GM06990 (cell line): ENCODE measurements around the gene CLSTN2.

Experiments used
- DNase-seq: peaks from one replicate; pipeline ENCODE4 v3.0.0-alpha.2; 2011; ENCODE audit not compliant: insufficient read length; ENCODE audit errors: extremely low read depth
- H3K27me3 ChIP-seq: replicated peaks from 2 replicates; pipeline ENCODE4 v1.6.0; 2011; ENCODE audit warnings: low read length; ENCODE audit not compliant: control insufficient read depth, insufficient read depth
- H3K36me3 ChIP-seq: 2 replicates; pipeline ENCODE4 v1.5.1; 2011; ENCODE audit warnings: low read length; ENCODE audit not compliant: control insufficient read depth, insufficient read depth
- H3K4me3 ChIP-seq: replicated peaks from 2 replicates; pipeline ENCODE4 v1.5.1; 2011; ENCODE audit warnings: low read depth, mild to moderate bottlenecking, control low read depth, low read length
- CTCF ChIP-seq: IDR thresholded peaks from 2 replicates; pipeline ENCODE4 v1.5.1; 2011; ENCODE audit warnings: low read length, control low read depth, mild to moderate bottlenecking, inconsistent platforms; ENCODE audit not compliant: insufficient read depth, poor library complexity, severe bottlenecking

CLSTN2 gene

GRCh38 chr3:140334132-140334929 lies 399.3 kb downstream of the CLSTN2 start:
- TF ChIP-seq CTCF, result no peak
- DNase-seq, result no peak
- no peaks in the 10 kb centered on the region for H3K27me3 ChIP-seq

GRCh38 chr3:140336465-140336864 lies 401.5 kb downstream of the CLSTN2 start:
- no peaks in the 10 kb centered on the region for H3K36me3 ChIP-seq
- no peak for TF ChIP-seq CTCF
- no peak for DNase-seq

More at GRCh38 chr3:140334132-140334929, 399.3 kb downstream of the CLSTN2 start:
- Histone ChIP-seq H3K4me3 (no peak overlapping the region), H3K36me3 (no peaks in the 10 kb centered on the region)

GRCh38 chr3:140338916-140339315 lies 403.9 kb downstream of the CLSTN2 start:
- no peak for TF ChIP-seq CTCF

More at GRCh38 chr3:140336465-140336864, 401.5 kb downstream of the CLSTN2 start:
- no peak overlapping the region for H3K4me3 ChIP-seq
- H3K27me3 ChIP-seq, result no peaks in the 10 kb centered on the region

GRCh38 chr3:140341203-140341602 lies 406.2 kb downstream of the CLSTN2 start:
- Histone ChIP-seq H3K4me3 (no peak overlapping the region), H3K27me3 (no peaks in the 10 kb centered on the region), H3K36me3 (no peaks in the 10 kb centered on the region)
- TF ChIP-seq CTCF, result no peak
- DNase-seq, result no peak

More at GRCh38 chr3:140338916-140339315, 403.9 kb downstream of the CLSTN2 start:
- no peaks in the 10 kb centered on the region for H3K27me3 ChIP-seq
- no peak overlapping the region for H3K4me3 ChIP-seq
- H3K36me3 ChIP-seq, result no peaks in the 10 kb centered on the region
- no peak for DNase-seq

- no peak for TF ChIP-seq CTCF
These were observed 406.9 kb downstream of the CLSTN2 start for GRCh38 chr3:140341817-140342403.

GRCh38 chr3:140342668-140343067 lies 407.7 kb downstream of the CLSTN2 start:
- H3K4me3 ChIP-seq, result no peak overlapping the region
- TF ChIP-seq CTCF, result no peak
- DNase-seq, result no peak
- no peaks in the 10 kb centered on the region for H3K36me3 ChIP-seq
- no peaks in the 10 kb centered on the region for H3K27me3 ChIP-seq

More at GRCh38 chr3:140341817-140342403, 406.9 kb downstream of the CLSTN2 start:
- Histone ChIP-seq H3K27me3 (no peaks in the 10 kb centered on the region), H3K4me3 (no peak overlapping the region), H3K36me3 (no peaks in the 10 kb centered on the region)
- no peak for DNase-seq
